8988T (cell line): ENCODE measurements around the gene HDAC11.
"Not testable (repeated sequence)": the region's sequence is repeated elsewhere in the genome, so short reads cannot be mapped to it uniquely, and the experiment has no call there.

ENCODE experiments used
- DNase-seq: peaks from one replicate; pipeline ENCODE4 v3.0.0; 2011

HDAC11 gene

GRCh38 chr3:13508496-13508895 is 28.4 kb downstream of the HDAC11 start:
- no peak for DNase-seq

- DNase-seq, result no peak
Measured at GRCh38 chr3:13509059-13509815, 29.1 kb downstream of the HDAC11 start.

GRCh38 chr3:13509816-13510192 is 29.7 kb downstream of the HDAC11 start:
- no peak for DNase-seq

- no peak for DNase-seq
Measured at GRCh38 chr3:13512451-13512850, 32.3 kb downstream of the HDAC11 start.

- DNase-seq, result no peak
Measured at GRCh38 chr3:13513051-13513912, 33.2 kb downstream of the HDAC11 start.

- no peak for DNase-seq
Measured at GRCh38 chr3:13513913-13514517, 33.9 kb downstream of the HDAC11 start.

- DNase-seq, result no peak
Measured at GRCh38 chr3:13514639-13515435, 34.7 kb downstream of the HDAC11 start.

GRCh38 chr3:13515786-13516759 is 36.0 kb downstream of the HDAC11 start:
- no peak for DNase-seq

GRCh38 chr3:13516760-13517135 is 36.6 kb downstream of the HDAC11 start:
- DNase-seq, result no peak

GRCh38 chr3:13517253-13517977 is 37.3 kb downstream of the HDAC11 start:
- no peak for DNase-seq

- no peak for DNase-seq
Measured at GRCh38 chr3:13518516-13518953, 38.4 kb downstream of the HDAC11 start.

- DNase-seq, result no peak
Measured at GRCh38 chr3:13519006-13519791, 39.1 kb downstream of the HDAC11 start.

GRCh38 chr3:13520326-13520880 is 40.3 kb downstream of the HDAC11 start:
- no peak for DNase-seq

GRCh38 chr3:13521309-13521708 is 41.2 kb downstream of the HDAC11 start:
- DNase-seq, result no peak

- not testable (repeated sequence) for DNase-seq
Measured at GRCh38 chr3:13521749-13522148, 41.6 kb downstream of the HDAC11 start.

- no peak for DNase-seq
Measured at GRCh38 chr3:13522236-13522635, 42.1 kb downstream of the HDAC11 start.

GRCh38 chr3:13524979-13525669 is 45.0 kb downstream of the HDAC11 start:
- no peak for DNase-seq

- no peak for DNase-seq
Measured at GRCh38 chr3:13525827-13526625, 45.9 kb downstream of the HDAC11 start.
